Measurements from ENCODE around the gene C1QL3. TPM values are rescaled to one million over a fixed set of nuclear protein-coding genes. Genes with fewer than 3 reads are reported as not detected.

C1QL3 gene
- total RNA-seq, 1 experiment from 2014 or later = not detected

Other genes starting within 250 kb of the C1QL3 start
- 32.7 and 37.7 TPM in 2 replicates for gene PTER, start 84.9 kb downstream of the C1QL3 start, total RNA-seq (2014; rRNA removed; shearing (Covaris generic); ENCODE audit: low replicate concordance)

Measured in MG63 (cell line).